Activated CD4-positive, alpha-beta T cell treated with anti-CD3 and anti-CD28 coated beads, Interleukin-2, amount 50 U/mL, for 4 hours (primary cell): Measurements from ENCODE around the gene CUL7.
"Not testable (repeated sequence)": the region's sequence is repeated elsewhere in the genome, so short reads cannot be mapped to it uniquely, and the experiment has no call there.

Experiments used
- DNase-seq, 2 experiments: peaks; one replicate each; pipeline ENCODE4 v3.0.0-alpha.2; 2020

Gene CUL7

GRCh38 chr6:43043310-43043709, 10.3 kb downstream of the CUL7 start:
- DNase-seq: no peak

GRCh38 chr6:43041475-43041874, 12.2 kb downstream of the CUL7 start:
- DNase-seq: not testable (repeated sequence)

DNA sequence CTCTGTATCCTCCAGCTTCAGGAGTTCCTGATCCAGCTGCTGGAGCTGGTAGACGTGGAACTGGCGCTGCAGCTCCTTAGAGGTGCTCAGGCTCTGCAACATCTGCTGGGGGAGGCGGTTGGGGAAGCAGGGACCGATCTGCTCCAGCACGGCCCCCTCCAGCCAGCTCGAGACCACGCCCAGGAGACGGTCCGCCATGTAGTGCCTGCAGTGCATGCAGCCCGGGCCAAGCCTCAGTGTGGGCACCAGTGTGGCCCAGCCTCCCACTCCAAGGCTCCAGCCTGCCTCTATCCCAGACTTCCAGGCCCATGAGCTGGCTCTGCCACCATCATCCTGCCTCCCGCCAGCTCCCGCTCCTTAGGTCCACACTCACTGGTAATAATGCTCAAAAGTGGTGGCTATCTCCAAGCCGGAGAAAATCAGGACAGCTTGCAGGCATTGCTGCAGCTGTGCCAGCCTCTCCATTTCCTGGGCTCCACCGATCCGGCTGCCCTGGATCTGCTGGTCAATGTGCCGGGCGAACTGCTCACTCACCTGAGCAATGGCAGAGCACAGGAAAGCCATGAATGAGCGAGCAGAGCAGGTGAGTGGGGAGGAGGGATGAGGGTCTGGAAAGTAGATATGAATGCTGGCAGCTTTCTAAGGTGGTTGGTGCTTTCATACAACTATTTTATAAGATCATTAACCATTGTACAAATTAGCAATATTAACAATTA, 13.0 kb downstream of the CUL7 start:
- no peak for DNase-seq

- no peak for DNase-seq
These were observed 14.9 kb downstream of the CUL7 start for GRCh38 chr6:43038727-43039126.

DNA sequence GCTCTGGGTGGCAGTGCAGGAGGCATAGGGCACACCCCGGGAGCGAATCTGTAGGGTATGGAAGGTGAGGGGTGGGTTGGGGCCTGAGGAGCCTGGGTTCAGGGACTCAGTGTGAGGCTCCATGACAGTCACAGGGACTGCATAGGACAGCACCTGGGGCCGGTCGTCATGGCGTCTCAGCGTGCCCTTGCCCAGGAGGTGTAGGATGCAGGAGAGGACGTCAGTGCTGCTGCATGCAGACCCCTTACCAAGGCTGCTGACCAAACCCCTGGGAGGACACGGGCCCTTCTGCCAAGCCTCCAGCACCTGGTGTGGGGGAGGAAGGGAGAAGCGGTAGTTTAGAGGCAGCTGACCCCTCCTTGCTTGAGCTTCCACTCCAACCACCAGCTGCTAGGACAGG, 15.9 kb downstream of the CUL7 start:
- no peak for DNase-seq

GRCh38 chr6:43037197-43037596, 16.5 kb downstream of the CUL7 start:
- DNase-seq: no peak

DNA sequence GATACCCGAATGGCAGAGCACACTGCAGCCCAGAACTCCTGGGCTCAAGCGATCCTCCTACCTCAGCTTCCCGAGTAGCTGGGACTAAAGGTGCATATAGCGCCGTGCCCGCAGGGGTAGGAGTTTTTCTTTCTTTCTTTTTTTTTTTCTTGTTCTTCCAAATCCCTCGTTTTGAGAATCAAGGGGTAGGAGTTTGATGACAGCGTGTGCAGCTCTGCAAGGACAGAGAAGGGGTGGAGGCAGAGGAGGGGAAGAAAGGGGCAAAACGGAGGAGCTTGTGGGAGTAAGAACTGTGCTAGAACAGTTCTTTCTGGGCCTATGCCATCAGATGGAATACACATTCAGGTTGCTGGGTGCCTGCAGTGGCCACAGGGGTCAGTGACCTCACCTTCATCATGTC, 16.9 kb downstream of the CUL7 start:
- no peak for DNase-seq

DNA sequence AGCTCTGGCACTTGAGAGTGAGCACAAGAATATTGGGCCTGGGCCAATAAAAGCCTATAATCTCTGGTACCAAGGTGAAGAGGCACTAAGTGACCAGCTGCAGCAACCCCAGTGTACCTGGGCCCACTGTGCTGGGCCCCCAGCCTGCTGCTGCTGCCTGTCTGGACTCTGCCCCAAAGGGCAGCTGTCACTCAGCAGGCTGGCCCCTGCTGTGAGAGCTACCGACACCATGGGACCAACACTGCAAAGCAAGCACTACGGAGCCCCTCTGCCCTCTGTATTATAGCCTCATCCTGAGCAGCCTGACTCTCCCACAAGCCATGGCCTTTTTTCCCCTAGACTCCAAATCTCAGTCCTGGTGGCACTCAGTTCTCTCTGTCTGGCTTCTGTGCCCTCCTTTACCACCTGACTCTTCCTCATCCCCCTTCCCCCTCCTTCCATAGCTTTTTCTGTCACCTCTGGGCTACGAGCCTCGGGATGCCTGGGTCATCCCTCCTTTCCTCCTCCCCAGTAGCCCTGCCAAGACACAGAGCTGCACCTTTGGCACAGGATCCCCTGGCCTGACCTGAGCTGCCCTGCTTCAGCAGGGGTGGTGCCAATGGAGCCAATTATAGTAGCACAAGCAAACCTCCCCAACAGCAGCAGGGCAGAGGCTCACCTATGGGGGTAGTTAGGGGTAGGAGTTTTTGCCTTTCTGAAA, 18.0 kb downstream of the CUL7 start:
- DNase-seq: no peak

- no peak for DNase-seq
These were observed 19.5 kb downstream of the CUL7 start for GRCh38 chr6:43034190-43034525.

- DNase-seq: no peak
These were observed 20.0 kb downstream of the CUL7 start for GRCh38 chr6:43033496-43034189.

DNA sequence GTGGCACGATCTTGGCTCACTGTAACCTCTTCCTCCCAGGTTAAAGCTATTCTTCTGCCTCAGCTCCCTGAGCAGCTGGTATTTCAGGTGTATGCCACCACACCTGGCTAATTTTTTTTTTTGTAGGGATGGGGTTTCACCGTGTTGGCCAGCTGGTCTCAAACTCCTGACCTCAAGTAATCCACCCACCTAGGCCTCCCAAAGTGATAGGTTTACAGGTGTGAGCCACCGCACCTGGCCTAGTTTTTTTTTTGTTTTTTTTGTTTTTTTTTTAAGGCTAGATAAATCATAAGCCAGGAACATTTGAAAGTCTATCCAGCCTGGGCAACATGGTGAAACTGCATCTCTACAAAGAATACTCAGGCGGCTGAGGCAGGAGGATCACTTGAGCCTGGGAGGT, 21.3 kb downstream of the CUL7 start:
- no peak for DNase-seq

DNA sequence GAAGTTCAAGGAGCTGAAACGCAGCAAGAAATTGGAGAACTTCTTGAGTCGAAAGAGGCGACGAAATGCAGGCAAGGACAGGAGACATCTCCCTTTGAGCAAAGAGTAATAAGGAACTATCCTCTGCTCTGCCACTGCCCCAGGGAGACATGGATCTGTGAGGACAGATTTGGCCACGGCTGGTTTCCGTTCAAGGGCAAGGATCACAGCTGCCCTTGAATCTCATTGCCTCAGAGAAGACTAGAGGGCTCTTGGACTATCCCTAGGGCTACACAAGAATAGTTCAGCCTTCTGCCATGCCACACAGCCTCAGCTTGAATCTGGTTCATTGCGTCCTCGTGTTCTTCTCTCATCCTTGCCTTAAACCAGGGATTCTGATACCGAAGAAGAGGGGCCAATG, 24.5 kb downstream of the CUL7 start:
- DNase-seq: no peak

- no peak for DNase-seq
These were observed 27.3 kb downstream of the CUL7 start for GRCh38 chr6:43026365-43026764.

- DNase-seq: no peak
These were observed 29.2 kb downstream of the CUL7 start for GRCh38 chr6:43024436-43024835.

- peak; percentile 55 to 59 for DNase-seq
These were observed 32.2 kb downstream of the CUL7 start, which contains the start of gene RRP36 for GRCh38 chr6:43021270-43022047. TSS of gene RRP36 (plus strand) at chr6:43021623. CDS start at chr6:43021655, 32 bp downstream.

DNA sequence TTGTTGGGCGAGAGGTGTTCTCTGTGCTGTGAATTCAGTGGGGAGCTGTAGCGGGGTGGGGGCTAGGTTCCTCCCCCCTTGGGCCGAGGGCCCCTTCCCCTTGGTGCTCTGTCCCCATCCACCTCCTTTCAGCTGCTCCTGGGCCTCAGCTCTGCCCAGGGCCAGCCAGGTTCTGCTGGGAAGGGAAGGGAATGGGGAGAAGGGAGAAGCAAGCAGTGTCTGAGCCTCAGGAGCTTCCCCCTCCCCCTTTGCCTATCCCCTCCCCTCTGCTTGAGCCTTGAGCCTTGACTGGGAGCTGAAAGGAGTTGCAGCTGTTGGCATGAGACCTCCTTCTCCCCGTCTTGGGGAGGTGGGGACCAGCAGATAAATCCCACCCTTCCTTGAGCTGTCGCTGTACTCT, 32.8 kb downstream of the CUL7 start:
- no peak for DNase-seq

DNA sequence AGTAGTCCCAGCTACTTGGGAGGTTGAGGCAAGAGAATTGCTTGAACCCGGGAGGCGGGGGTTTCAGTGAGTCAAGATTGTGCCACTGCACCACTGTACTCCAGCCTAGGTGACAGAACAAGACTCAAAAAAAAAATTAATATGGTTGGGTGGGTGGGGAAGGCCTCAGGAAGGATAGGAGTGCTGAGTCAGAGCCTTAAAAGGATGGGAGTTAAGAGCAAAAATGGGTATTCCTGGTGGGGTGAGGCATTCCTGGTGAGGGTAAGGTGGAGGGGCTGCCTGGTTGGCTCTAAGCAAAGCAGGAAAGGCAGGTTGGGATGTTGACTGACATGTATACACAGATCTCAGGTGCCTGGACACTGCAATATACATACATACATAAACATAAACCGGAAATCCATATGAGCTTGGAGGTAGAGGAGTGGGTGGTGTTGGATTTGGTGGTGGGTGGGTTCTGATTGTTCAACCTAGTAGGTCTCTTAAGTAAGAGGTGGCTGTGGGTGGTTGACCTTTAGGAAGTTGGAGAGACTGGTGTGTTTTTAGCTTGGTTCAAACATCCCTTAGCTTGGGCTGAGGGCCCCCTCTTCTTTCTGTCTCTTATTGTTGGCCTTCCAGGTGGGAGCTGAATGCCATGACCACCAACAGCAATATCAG, 33.5 kb downstream of the CUL7 start:
- DNase-seq: no peak

DNA sequence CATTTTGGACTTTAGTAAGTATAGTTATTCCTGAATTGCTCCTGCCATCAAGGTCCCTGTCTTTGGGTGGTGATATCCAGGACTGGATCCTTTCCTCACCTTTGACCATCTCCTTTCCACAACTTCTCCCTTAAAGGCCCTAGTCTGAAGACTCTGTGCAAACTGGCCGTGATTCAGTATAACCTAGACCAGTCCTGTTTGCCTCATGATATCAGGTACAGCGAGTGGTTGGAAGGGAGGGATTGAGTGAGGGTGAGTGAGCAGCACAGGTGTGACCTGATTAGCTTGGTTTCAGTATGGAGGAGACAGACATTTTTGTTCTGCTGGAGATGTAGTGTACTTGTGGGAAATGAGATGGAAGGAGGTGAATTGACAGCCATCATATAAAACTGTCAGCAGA, 34.5 kb downstream of the CUL7 start:
- no peak for DNase-seq

- DNase-seq: no peak
These were observed 36.7 kb downstream of the CUL7 start for GRCh38 chr6:43016943-43017334.

DNA sequence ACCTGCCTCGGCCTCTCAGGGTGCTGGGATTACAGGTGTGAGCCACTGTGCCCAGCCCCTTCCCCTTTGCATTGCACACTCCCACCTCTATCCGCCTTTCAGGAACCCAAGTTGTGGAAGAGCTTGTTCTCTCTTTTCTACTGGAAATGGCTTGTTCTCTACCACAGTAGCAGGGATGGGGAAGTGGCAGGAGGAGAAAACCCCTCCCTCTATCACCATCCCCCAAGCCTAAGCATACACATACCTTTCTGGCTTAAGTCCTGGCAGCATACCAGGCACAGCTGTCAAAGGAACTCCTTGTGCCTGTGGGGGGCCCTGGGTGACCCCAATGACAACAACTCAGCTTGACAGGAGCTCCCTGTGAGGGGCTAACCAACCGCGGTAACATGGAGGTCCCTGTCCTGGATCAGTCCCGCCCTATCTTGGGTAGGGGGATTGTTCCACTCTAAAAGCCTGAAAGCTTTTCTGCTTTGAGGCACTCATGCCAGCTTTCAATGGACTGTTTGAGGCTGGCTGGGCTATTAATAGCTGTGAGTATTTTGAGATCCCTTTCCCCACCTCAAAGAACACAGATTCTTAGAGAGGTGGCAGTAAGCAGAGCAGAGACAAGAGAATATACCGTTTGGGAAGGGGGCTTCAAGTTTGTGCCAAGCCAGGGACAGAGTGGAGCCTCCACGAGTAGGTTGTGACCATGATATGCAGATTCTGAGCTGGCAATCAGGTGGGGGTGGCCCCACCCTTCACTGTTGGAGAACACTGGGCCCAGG, 37.3 kb downstream of the CUL7 start:
- no peak for DNase-seq

DNA sequence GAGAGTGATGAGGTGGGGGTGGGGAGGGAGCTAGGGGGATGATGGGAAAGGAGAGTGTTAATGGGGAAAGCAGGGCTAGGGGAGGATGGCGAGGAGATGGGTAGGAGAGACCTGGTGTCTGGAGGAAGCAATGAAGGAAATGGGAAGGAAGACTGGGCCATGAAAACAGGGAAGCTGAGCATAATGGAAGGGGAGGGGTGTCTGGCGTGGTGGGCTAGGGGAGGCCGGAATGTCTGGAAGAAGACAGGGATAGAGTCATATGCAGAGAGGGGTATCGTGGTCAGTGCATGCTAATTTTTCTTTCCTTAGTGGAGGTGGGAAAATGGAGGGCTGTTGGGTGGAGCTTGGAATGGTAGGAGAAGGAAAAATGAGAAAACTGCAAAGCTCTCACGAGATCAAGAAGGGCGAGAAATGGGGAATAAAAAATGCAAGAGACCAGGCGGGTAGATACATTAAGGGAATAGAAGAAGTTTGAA, 39.2 kb downstream of the CUL7 start:
- DNase-seq: no peak
